ENCODE results near the gene PCCA.
"Not testable (repeated sequence)": the region's sequence is repeated elsewhere in the genome, so short reads cannot be mapped to it uniquely, and the experiment has no call there.

The PCCA gene

GRCh38 chr13:100565286-100565685 is 476.4 kb downstream of the PCCA start:
- TF ChIP-seq CTCF (IDR thresholded peaks at IDR 0.05; ENCODE audit: borderline replicate concordance, control extremely low read depth, extremely low read depth, insufficient read depth, missing control alignments) = no peak
- no peak for DNase-seq (ENCODE audit: low spot score)
- in situ Hi-C loops (cut with MboI; ENCODE audit: low sequenced_read_pairs, unreplicated experiment) = no loop called here

GRCh38 chr13:100566543-100566942 is 477.6 kb downstream of the PCCA start:
- in situ Hi-C loops (cut with MboI; ENCODE audit: low sequenced_read_pairs, unreplicated experiment) = no loop called here

GRCh38 chr13:100573121-100573520 is 484.2 kb downstream of the PCCA start:
- in situ Hi-C loops (cut with MboI; ENCODE audit: low sequenced_read_pairs, unreplicated experiment) = no loop called here
- peak; percentile 62 for DNase-seq (ENCODE audit: low spot score)
- peak; percentile 81 for TF ChIP-seq CTCF (IDR thresholded peaks at IDR 0.05; ENCODE audit: borderline replicate concordance, control extremely low read depth, extremely low read depth, insufficient read depth, missing control alignments)

More at GRCh38 chr13:100566543-100566942, 477.6 kb downstream of the PCCA start:
- no peak for DNase-seq (ENCODE audit: low spot score)
- TF ChIP-seq CTCF (IDR thresholded peaks at IDR 0.05; ENCODE audit: borderline replicate concordance, control extremely low read depth, extremely low read depth, insufficient read depth, missing control alignments) = no peak

GRCh38 chr13:100577239-100577638 is 488.3 kb downstream of the PCCA start:
- in situ Hi-C loops (cut with MboI; ENCODE audit: low sequenced_read_pairs, unreplicated experiment) = loop anchor here (25.0 kb wide), 1 partner anchor 535 kb away; no protein-coding TSS in a partner anchor
- not testable (repeated sequence) for DNase-seq (ENCODE audit: low spot score)

Measured in GM13976 (cell line).